ENCODE data around the gene PNLIPRP2.

Gene PNLIPRP2

DNA sequence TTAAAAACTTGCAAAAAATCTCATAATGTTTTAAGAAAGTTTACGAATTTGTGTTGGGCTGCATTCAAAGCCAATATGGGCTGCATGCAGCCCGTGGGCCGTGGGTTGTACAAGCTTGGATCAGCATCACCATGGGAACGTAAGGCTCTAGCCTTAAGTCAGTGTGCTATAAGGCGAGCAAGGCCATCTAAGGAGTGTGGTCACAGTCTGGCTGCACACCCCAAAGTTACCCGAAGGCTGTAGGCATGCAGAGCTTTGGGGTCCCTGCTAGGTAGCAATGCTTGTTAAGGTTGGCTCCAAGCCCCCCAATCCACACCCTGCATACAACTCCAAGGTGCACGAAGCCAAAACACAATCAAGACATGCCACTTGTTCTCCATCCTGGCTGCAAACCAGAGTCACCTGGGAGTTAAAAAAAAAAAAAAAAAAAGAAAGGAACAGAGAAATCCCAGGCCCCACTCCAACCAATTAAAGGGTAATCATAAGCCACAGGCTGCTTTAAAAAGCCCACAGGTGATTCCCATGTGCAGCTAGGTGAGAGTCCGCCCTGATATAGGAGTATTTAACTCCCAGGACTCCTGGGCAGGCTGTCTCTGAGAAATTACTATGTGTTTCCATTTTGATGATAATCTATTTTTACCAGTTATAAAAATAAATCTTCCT is 8.5 kb upstream of the PNLIPRP2 start:
- DNase-seq (ENCODE audit: low read depth in 1 of 2, low spot score in 1 of 2) = no peak

DNA sequence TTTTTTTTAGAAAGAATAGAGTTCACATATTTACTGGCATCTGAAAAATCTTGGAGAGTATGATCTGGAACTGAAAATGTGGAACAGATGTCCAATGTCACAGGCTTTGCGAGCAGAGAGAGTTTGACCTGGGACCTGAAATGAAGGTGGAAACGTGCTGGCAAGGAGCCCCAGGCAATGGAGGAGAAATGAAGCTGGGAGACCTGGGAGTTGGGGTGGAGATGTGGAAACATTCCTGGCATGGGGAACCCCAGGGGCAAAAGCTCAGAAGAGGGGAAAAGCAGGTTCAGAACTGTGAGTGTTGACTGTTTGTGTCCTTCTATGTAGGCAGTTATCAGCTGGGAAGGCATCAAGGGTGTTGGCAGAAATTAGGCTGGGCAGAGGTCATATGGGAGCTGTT is 7.3 kb upstream of the PNLIPRP2 start:
- no peak for DNase-seq (ENCODE audit: low read depth in 1 of 2, low spot score in 1 of 2)

DNA sequence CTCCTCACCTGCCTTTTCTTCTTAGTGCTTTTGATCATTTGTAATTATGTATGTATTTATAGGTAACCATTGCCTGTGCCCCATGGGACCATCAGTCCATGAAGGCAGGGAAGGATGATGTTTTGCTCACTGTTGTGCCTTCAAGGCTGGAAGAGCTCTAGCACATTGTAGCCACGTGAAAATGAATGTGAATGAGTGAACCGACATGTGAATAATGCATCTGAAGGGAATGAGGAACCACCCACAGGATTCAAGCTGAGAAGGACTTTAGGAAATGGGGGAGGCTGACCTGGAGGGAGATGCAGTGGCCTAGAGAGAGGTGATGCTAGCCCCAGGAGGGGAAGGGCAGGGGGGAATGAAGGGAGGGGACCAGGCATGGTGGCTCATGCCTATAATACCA is 6.0 kb upstream of the PNLIPRP2 start:
- DNase-seq (ENCODE audit: low read depth in 1 of 2, low spot score in 1 of 2) = no peak

DNA sequence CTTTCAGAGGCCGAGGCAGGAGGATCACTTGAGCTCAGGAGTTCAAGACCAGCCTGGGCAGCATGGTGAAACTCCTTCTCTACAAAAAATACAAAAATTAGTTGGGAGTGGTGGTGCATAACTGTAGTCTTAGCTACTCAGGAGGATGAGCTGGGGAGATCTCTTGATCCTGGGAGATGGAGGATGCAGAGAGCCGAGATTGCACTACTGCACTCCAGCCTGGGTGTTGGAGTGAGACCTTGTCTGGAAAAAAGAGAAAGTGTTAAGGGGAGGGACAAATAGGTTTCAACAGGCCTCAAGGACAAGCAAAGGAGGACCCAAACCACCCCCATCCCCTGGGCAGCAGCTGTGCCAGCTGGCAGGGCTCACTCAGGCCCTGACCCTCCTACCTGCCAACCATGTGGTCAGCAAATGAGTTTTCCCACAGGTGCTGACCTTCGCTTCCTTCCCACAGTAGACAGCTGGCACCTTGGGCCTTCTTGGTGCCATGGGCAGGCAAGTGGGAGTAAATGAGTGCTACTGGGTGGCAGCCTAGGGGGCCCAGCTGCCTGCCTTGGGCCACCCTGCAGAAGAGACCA is 5.5 kb upstream of the PNLIPRP2 start:
- DNase-seq (ENCODE audit: low read depth in 1 of 2, low spot score in 1 of 2) = no peak

DNA sequence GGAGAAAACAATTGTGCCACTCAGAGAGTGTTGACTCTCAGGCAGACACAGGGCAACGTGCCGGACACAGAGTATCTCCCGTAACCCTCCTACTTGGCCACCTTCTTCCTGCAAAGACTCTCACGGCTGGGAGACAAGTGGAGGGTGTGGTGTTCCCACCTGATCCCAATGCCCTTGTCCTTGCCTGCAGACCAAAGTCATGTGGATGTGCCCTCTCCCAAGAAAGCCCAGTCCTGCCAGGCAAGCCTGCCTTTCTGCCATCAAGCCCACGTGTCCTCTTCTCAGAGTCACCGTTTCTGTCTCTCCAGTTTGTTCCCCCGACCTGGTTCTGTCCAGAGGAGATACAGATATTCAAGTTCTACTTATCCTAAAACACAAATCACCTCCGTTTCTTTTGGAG is 723 bp downstream of the PNLIPRP2 start:
- DNase-seq (ENCODE audit: low read depth in 1 of 2, low spot score in 1 of 2) = no peak

DNA sequence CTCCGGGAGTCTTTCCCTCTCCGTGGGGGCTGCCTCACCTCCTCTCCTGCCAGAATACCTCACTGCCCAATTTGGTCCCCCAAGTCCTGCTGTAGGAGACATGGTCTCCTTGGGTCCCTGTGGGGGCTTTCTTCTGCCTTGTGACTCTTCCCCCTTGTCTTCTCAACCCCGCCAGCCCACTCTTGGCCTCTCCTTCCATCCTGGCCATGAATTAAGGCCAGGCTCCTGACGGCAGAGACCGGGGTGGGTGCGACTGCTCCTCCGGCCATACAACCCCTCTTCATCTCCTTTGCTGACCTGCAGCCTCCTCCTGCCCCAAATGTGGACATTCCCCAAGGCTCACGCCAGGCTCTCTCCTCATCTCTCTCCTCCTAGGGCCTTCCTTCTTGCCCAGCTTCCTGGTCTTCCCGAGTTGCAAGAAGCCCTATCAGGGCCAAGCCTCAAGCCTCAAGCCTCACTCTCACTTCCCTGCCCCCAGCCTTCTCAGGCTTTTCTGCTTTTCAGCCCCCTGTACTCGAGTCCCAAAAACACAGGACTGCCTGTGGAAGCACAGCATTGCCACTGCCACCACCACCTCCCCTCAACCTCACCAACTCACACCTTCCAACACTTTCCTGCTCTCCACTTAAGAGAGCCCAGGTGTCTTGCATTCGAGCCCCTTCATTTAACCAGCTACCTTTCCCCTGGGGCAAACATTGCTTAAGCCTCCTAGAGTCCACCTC is 1.3 kb downstream of the PNLIPRP2 start:
- DNase-seq (ENCODE audit: low read depth in 1 of 2, low spot score in 1 of 2) = no peak

DNA sequence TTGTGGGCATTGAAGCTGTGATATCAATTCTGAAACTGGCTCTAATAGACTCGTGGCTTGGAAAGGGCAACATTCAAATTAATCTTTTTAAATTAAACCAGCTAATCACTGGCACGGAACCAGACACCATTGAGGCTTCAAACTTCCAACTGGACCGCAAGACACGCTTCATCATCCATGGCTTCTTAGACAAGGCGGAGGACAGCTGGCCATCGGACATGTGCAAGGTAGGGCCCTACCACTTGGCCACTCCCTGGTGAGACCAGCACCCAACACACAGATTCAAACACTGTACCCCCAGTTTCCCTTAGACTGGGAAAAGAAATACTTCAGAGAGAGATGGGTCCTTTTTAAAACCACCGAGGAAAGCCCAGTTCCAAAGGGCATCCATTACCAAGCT is 5.1 kb downstream of the PNLIPRP2 start:
- no peak for DNase-seq (ENCODE audit: low read depth in 1 of 2, low spot score in 1 of 2)

DNA sequence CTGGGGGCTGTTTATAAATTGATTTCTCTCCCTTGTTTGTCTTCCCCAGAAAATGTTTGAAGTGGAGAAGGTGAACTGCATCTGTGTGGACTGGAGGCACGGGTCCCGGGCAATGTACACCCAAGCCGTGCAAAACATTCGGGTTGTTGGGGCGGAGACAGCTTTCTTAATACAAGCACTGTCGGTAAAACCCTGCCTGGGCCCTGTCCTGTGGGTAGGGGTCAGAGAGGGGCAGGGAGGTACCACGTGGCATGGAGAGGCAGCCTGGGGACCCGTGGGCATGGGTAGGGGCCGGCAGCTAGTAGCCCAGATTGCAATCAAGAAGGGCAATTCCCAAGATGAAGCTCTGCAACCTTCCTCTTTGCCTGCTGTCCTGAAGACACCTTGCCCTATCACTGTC is 6.1 kb downstream of the PNLIPRP2 start:
- DNase-seq (ENCODE audit: low read depth in 1 of 2, low spot score in 1 of 2) = no peak

DNA sequence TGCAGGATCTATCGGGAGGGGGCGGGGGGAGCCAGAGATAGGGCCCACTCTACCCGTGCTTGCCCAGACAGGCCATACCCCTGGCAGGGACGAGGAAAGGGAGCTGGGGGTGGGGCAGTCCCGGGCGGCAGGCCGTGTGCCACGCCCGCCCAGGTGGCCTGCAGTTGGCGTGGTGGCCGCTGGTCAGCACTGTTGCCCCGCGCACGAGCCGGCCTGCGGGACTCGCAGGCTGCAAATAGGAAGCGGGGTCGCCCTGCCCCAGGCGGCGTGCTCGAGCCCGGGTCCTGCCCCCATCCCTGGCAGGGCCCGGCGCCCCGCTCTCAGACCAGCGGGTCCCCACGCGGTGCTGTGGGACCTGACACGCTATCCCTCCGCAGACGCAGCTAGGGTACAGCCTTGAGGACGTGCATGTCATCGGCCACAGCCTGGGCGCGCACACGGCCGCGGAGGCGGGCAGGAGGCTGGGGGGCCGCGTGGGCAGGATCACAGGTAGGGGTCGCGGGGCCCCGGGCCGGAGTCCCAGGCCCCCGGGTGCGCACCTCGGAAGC is 6.7 kb downstream of the PNLIPRP2 start:
- DNase-seq (ENCODE audit: low read depth in 1 of 2, low spot score in 1 of 2) = no peak

DNA sequence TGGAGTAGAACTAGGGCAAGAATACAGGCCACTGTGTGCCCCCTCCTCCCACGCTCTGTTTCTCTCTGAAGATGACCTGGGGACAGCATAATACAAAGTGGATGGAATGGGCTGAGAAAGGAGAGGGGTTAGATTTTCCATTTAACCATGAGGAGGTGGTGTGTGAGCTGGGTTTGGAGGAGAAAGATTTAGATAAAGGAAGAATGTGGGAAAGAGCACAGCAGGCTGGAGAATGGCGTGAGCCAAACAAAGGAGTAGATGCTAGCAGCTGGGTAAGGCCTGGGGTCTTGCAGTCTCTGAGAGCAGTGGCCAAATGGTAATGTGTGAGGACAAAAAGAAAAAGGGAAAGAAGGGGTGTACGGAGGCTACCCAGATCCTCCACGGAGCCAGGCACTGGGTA is 8.6 kb downstream of the PNLIPRP2 start:
- no peak for DNase-seq (ENCODE audit: low read depth in 1 of 2, low spot score in 1 of 2)

DNA sequence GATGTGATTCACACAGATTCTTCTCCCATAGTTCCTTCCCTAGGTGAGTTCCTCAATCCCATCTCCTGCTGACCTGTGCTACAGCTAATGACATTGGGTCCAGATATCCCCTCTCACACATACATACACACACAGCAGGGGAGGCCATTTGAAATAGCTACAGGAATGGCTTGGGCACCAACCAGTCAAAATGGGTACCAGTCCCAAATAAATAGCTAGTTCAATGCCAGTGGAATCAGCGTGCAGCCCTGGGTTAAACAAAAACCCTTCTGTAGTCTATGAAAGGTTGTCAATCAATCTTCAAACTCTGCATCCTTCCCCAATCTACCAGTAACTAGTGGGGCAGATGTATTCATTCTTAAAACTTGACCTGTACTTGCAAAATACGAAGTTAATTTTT is 9.3 kb downstream of the PNLIPRP2 start:
- DNase-seq (ENCODE audit: low read depth in 1 of 2, low spot score in 1 of 2) = no peak

DNA sequence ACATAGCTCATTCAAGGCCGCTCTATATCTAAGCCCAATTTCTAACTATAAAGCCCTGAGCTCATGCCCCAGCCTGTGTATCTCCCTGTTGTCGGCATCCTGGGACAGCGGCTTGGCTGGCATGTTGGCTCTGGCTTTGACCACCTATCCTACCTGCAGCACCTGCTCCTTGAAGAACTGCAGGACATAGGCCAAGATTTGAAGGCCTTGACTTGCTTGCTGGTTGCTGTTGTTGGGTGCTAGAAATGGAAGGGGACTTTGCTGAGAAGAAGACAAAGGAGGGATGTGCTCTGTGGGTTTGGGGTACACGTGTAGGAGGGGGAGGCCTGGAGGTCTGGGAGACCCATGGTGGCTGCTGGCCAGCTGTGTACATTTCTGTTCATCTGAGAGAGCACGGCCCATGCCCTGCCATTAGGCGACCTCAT is 11.1 kb downstream of the PNLIPRP2 start:
- DNase-seq (ENCODE audit: low read depth in 1 of 2, low spot score in 1 of 2) = no peak

DNA sequence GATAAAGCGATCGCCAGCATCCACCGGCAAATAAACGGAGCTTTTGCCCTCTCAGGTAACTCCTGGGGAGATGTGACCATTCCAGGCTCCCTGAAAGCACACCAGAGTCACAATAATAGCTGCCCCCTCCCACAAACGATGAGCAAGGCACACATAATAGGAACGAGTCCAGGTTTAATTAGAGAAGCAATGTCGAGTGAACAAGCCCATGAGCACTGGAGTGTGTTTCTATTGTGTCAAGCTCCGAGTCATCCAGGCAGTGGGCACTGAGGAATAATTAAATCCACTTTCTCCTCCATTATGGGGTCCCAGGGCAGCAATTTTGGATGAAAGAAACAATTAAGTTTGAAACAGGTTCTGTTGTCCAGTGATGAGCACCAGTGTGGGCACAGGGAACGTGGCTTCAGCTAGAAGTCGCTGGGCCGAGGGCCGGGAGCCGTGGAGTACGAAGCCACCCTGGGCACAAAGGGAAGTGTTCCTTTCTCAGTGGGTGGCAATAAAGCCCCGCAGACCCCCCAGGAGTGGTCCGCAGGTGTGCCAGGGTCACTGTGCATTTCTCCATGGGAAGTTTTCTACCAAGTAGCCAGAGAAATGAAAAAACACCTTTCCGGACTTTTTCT is 12.0 kb downstream of the PNLIPRP2 start:
- DNase-seq (ENCODE audit: low read depth in 1 of 2, low spot score in 1 of 2) = no peak

DNA sequence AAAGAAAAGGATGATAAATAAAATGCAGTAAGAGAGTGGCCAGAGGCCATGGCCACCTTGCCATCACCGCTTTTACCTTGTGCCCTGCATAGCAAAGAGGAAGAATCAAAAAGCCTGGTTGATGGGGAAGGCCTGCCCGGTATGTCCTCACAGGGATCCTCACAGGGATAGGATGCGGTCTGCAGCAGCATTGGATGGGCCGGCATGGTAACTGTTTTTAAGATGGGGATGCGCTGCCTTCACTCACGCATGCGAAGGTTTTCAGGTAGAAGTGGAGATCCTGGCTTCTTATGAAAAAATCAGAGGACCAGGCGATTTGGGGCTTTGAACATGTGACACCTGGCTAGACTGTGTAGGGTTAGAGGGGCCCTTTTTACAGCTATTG is 12.5 kb downstream of the PNLIPRP2 start:
- no peak for DNase-seq (ENCODE audit: low read depth in 1 of 2, low spot score in 1 of 2)

DNA sequence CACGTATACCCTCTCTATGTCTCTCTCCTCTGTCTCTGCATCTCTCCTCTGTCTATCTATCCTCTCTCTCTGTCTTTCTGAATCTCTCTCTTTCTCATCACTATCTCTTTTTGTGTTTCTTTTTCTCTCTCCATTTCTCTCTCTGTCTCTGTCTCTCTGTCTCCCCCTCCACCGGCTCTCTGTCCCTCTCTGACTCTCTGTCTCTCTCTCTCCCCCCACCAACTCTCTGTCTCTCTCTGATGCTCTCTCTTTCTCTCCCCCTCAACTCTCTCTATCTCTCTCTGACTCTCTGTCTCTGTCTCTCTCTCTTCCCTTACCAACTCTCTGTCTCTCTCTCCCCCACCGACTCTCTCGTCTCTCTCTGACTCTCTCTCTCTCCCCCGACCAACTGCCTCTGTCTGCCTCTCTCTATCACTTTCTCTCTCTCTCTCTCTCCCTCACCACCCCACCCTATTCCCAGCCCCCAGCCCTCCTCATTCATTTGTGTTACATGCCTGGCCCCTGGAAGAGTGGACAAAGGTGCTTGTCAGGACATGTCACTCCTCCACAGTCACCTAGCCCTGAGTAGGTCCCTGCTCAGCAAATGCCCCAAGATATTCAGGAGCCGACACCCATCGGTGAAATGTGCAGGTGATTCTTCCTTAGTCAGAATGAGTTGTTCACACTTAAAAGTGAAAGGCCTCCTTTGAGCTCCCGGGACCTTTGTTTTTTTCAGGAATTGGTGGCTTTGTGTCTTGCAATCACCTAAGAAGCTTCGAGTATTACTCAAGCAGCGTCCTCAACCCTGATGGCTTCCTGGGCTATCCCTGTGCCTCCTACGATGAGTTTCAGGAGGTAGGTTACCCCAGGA is 13.6 kb downstream of the PNLIPRP2 start:
- no peak for DNase-seq (ENCODE audit: low read depth in 1 of 2, low spot score in 1 of 2)

DNA sequence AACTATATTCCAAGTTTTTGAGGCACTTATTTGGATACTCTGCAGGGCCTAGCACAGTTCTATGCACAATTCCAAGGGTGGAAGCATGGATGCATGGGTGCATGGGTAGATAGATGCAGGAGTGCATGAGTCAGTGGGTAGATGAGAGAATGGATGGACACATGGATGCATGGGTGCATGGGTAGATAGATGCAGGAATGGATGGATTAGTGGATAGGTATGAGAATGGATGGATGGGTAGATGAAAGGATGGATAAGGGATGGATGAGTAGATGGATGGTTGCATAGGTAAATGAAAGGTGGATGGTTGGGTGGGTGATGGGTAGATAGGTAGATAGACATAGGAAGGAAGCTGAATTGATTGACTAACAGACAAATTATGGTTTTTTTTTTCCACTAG is 15.6 kb downstream of the PNLIPRP2 start:
- DNase-seq (ENCODE audit: low read depth in 1 of 2, low spot score in 1 of 2) = no peak

DNA sequence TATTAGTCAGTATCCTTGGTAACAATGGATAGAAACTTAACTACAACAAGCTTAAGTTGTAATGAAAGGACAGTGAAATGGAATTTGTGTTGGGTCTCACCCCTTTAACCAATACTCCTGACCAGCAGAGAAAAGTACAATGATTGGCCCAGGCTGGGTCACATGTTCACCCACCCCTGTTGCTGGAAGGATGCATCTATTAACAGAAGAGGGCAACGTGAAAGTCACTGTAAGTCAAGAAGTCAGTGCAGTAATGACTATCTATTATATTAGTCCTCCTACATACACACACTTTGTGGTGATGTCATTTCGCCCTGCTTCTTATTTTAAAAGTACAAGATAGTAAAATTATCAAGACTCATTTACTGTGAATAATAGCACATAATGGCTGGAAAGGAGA is 16.2 kb downstream of the PNLIPRP2 start:
- no peak for DNase-seq (ENCODE audit: low read depth in 1 of 2, low spot score in 1 of 2)

DNA sequence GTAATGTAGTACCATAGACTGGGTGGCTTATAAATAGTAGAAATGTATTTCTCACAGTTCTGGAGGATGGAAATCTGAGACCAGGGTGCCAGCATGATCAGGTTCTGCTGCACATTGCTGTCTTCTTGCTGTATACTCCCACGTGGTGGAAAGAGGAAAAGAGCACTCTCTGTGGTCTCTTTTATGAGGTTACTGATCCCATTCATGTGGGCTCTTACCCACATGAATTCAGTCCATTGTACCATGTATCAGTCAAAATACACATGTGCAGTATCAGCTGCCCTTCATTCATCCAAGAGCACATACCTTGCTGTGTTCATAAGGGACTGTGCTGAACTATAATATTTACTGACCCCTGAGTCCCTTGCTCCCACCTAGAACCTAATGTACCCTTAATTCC is 17.1 kb downstream of the PNLIPRP2 start:
- DNase-seq (ENCODE audit: low read depth in 1 of 2, low spot score in 1 of 2) = no peak

DNA sequence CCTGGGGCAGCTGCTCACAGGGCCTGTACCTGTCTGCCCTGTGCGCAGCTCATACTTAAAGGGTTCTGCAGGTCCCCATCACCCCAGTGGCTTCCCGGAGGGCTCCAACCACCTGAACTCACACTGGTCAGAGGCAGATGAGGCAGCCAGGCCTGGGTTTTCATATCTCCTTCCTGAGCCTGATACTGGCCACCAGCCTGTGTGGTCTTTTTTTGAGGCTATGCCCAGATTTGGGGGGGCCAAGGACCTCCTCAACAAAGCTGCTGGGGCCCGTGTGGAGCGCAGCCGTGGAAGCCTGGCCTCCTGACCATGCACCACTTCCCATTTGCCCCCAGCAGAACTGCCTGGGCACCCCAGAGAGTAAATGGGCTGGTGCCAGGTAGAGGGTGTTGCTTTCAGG is 25.7 kb downstream of the PNLIPRP2 start:
- DNase-seq (ENCODE audit: low read depth in 1 of 2, low spot score in 1 of 2) = no peak

DNA sequence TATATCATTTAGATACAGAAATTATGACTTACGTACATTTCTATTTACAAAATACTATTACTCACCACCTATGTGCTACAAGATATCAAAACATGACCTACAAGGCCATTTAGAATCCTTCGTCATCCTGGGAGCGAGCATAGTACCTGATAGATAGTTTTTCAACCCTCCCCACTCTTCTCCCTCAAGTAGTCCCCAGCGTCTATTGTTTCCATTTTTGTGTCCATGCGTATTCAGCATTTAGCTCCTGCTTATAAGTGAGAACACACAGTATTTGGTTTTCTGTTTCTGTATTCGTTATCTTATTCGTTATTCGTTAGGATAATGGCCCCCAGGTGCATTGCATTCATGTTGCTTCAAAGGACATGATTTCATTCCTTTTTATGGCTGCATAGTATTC is 28.1 kb downstream of the PNLIPRP2 start:
- DNase-seq (ENCODE audit: low read depth in 1 of 2, low spot score in 1 of 2) = no peak

DNA sequence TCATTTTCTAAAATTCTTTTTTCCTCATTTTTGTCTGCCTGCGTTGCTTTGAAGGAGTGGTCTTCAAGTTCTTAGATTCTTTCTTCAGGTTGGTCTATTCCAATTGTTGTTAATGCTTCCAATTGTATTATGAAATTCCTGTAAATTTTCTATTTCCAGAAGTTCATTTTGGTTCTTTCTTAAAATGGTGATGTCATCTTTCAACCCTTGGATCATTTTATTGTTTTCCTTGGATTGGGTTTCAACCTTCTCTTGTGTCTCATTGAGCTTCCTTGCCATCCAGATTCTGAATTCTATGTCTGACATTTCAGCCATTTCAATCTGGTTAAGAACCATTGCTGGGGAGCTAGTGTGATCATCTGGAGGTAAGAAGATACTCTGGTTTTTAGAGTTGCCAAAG is 33.1 kb downstream of the PNLIPRP2 start:
- DNase-seq (ENCODE audit: low read depth in 1 of 2, low spot score in 1 of 2) = no peak
